ENCODE measurements around the gene STN1.

GRCh38 chr10:103933557-103934121 is 15.7 kb upstream of the STN1 start:
- TF ChIP-seq CTCF (IDR thresholded peaks at IDR 0.05; ENCODE audit: low read depth, low read length) = no peak
- no peak for TF ChIP-seq EZH2phosphoT487 (IDR thresholded peaks at IDR 0.05; ENCODE audit: low read depth)

Measured in OCI-LY3 (cell line).